Measurements from ENCODE around the gene ITGB7.

ITGB7 gene

DNA sequence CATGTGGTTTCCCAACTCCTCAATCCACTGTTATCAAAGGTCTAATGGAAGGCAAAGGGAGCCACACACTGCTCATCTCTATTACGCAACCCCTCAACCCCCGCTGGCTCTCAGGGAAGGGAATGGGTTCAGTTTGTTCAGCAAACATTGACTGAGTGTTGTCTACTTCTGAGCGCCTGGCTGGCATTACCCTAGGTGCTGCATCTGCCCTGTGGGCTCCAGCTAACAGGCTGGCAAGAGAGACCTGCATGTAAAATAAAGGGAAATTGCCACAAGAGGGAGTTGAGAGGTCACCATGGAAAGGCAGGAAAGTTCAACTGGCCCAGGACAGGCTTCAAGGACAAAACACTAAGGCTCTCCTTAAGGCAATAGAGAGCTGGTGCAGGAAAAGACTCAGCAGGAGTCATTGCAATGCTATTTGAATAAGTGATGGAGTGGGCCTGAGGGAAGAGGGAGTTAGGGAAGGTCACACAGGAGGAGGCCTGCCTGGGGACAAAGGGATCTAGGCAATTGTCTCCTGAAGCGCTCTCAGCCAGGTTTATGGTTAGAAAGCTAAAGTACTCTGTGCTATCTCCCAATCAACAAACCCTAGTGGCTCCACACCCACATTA lies 32.1 kb downstream of the ITGB7 start:
- TF ChIP-seq GATA2 (IDR thresholded peaks at IDR 0.05; ENCODE audit: low read depth, low read length) (no peak), GATA3 (IDR thresholded peaks at IDR 0.05; ENCODE audit: low read depth, low read length) (no peak)

DNA sequence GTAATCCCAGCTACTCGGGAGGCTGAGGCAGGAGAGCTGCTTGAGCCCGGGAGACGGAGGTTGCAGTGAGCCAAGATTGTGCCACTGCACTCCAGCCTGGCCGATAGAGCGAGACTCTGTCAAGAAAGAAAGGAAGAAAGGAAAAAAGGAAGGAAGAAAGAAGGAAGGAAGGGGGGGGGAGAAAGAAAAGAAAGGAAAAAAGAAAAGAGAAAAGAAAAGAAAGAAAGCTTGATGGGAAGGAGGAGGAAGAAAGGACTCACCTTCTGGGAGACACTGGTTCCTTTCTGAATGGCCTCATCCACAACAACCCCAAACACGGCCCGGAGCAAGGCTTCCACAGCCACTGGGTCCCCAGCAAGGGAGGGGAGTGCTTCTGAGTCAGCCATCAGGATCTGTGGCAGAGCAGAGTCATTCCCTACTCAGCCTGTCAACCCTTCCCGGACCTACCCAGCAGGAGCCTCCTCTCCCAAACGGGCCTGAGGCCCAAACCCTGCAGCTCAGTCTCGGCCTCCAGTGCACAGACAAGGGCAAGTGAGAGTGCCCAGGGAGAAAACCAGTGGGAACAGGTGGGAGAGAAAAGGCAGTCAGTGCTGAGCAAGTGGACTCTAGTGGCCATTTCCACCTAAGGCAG lies 33.9 kb downstream of the ITGB7 start:
- TF ChIP-seq GATA2 (IDR thresholded peaks at IDR 0.05; ENCODE audit: low read depth, low read length) (no peak), GATA3 (IDR thresholded peaks at IDR 0.05; ENCODE audit: low read depth, low read length) (no peak)

DNA sequence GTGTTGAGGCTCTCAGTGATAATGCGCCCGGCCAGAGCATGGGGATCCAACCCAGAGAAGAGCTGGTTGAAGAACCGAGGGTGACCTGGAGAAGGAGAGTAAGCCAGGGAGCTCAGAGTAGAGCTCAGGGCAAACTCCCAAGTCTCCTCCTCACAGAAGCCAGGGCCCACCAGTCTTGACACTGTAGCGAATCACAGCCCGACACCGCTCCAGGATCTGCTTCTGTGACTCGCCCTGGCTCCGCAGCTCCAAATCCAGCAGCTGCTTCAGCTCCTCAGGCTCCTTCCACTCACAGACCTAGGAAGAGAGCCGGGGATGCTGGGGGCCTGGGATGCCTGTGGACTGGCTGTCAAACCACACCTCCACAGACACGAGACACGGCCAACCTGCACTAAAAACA lies 34.7 kb downstream of the ITGB7 start:
- no peak for TF ChIP-seq GATA2 (IDR thresholded peaks at IDR 0.05; ENCODE audit: low read depth, low read length)
- no peak for TF ChIP-seq GATA3 (IDR thresholded peaks at IDR 0.05; ENCODE audit: low read depth, low read length)

- no peak for TF ChIP-seq GATA2 (IDR thresholded peaks at IDR 0.05; ENCODE audit: low read depth, low read length)
- no peak for TF ChIP-seq GATA3 (IDR thresholded peaks at IDR 0.05; ENCODE audit: low read depth, low read length)
Observed at GRCh38 chr12:53171725-53172329, 35.2 kb downstream of the ITGB7 start.

DNA sequence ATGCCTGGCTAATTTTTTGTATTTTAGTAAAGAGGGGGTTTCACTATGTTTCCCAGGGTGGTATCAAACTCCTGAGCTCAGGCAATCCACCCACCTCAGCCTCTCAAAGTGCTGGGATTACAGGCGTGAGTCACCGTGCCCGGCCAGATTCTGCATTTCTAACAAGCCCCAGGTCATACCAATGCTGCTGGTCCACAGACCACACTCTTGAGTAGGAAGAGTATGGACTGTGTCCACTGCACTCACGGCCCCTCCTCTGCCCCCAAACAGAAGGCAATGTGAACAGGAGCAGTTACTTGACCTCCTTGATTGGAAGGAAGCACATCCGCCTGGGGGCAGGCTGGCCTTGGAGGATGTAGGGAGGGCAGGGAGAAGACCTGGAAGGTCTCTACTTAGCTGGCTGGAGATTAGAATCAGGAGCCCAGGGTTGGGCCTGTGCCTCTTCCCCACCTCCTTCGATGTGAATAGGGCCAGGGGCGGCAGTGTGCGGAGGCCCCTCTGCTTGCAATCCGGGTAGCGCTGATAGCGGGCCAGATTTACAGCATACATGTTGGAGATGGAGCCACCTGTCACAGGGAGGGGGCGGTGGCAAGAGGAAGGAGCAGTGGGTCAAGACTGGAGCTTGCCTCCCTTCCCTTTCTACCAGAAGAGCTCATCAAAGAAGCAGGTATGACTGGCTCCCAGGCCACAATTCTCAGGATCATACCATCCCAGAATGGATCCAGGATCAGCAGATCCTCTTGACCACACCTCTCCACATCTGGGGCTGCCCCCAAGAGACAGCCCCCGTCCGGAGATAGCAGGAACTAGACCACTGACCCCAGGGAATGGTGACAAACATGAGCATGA lies 36.0 kb downstream of the ITGB7 start:
- no peak for TF ChIP-seq GATA2 (IDR thresholded peaks at IDR 0.05; ENCODE audit: low read depth, low read length)
- no peak for TF ChIP-seq GATA3 (IDR thresholded peaks at IDR 0.05; ENCODE audit: low read depth, low read length)

DNA sequence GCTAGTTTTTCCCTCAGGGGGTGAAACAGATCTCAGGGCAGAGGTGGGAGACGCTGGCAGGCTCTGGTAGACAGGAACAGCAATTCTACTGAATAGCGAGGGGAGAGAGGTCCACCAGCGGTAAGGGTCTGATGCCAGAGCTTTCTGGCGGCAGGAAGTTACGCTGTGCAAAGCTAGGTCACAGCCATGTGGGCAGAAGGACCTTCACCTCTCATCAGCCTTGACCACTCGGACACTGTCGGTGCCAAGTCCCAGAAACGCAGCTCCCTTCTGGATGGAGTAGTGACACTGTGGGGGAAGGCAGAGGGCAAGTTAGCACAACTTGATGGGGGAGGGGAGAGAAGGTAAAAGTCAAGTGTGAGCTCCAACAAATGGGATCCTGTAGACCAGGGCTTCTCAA lies 36.8 kb downstream of the ITGB7 start:
- TF ChIP-seq GATA3 (IDR thresholded peaks at IDR 0.05; ENCODE audit: low read depth, low read length) (no peak), GATA2 (IDR thresholded peaks at IDR 0.05; ENCODE audit: low read depth, low read length) (no peak)

DNA sequence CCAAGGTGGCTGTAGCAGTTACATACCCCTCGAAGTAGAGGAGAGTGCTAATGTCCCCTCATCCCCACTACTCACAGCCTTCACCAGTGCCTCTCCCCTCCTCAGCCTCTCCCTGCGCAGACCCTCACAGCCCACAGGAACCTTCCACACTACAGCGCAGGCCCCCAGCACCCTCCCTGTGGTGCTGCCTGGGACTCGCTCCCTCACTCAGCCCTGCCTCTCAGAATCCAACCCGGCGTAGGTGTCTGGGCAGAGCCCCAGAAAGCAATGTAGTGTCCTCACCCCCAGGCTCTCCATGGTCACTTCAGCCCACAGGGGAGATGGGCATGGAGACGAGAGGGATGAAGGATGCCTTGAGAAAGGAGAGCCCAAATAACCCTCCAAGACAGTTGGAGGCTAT lies 37.4 kb downstream of the ITGB7 start:
- TF ChIP-seq GATA3 (IDR thresholded peaks at IDR 0.05; ENCODE audit: low read depth, low read length) (no peak), GATA2 (IDR thresholded peaks at IDR 0.05; ENCODE audit: low read depth, low read length) (no peak)

DNA sequence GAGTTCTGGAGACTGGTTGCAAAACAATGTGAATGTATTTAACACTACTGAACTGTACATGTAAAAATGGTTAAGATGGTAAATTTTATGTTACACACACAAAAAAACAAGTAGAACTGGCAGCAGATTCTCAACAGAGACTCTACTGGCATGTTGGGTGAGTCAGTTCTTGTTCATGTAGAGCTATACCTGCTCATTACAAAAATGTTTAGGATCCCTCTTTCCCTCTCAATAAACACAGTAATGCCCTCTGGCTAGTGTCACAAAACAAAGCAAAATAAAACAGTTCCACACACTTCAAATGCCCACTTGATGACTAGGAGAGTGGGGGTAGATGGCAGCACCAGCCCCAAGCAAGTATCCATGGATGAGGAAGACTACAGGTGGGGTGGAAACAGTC lies 40.2 kb downstream of the ITGB7 start:
- no peak for TF ChIP-seq GATA3 (IDR thresholded peaks at IDR 0.05; ENCODE audit: low read depth, low read length)
- TF ChIP-seq GATA2 (IDR thresholded peaks at IDR 0.05; ENCODE audit: low read depth, low read length), result no peak

DNA sequence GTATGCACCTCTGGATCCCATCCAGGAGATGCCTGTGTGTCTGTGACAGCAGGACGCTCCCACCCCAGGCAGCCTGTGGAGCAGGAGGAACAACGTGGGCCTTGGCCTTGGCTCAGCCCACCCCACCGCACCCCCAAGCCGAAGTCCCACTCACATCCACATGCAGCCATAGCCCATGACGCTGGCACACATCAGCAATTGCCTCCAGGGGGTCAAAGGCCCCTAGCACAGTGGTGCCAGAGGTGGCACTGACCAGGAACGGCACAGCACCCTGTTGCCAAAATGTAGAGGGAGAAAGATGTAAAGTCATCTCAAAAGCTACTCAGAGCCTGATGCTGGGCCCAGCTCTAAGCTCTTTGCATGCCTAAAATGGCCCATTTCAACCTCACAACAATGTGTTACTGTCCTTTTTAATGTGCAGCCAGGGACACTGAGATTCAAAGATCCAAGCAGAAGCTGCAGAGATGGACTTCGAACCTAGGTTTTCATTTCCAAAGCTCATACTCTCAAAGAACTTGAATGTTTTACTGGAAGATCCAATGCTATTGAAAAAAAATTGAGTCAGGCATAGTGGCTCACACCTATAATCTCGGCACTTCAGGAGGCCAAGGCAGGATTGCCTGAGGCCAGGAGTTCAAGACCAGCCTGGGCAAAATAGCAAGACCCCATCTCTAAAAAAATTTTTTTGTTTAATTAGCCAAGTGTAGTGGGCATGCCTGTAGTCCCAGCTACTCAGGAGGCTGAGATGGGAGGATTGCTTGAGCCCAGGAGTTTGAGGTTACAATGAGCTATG lies 45.7 kb downstream of the ITGB7 start:
- TF ChIP-seq GATA2 (IDR thresholded peaks at IDR 0.05; ENCODE audit: low read depth, low read length) (no peak), GATA3 (IDR thresholded peaks at IDR 0.05; ENCODE audit: low read depth, low read length) (no peak)

GRCh38 chr12:53160673-53161072 lies 46.4 kb downstream of the ITGB7 start:
- TF ChIP-seq GATA3 (IDR thresholded peaks at IDR 0.05; ENCODE audit: low read depth, low read length), result no peak

- no peak for TF ChIP-seq GATA3 (IDR thresholded peaks at IDR 0.05; ENCODE audit: low read depth, low read length)
- no peak for TF ChIP-seq GATA2 (IDR thresholded peaks at IDR 0.05; ENCODE audit: low read depth, low read length)
Observed at GRCh38 chr12:53160000-53160399, 47.1 kb downstream of the ITGB7 start.

DNA sequence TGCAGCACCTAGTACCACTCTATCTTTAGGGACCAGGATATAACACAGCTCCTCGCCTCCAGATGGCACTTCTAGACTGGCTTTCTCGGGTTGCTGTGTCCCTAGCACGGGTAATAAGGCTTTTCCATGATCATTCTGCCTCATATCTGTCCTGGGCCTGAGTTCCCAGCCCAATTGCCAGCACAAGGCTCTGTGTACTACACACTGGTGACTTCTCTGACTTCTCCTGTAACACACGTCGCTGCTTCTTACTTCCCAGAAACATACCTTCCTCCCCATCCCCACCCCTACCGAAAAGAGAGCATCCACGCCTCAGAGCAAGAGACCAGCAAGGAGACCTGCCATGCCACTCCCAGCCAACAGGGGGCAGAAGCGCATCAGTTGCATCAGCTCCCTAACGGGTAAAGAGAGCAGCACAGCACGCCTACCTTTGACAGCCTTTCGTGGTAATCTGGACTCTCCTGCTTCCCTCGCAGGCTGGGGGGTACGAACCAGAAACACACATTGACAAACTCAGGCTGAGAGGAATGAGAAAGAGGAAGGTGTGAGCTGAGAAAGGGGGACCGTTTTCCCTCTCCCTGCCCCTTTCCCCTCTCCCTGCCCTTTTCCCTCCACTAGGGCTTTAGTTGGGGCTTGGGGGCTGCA lies 47.7 kb downstream of the ITGB7 start:
- TF ChIP-seq GATA2 (IDR thresholded peaks at IDR 0.05; ENCODE audit: low read depth, low read length), result no peak
- no peak for TF ChIP-seq GATA3 (IDR thresholded peaks at IDR 0.05; ENCODE audit: low read depth, low read length)

- TF ChIP-seq GATA3 (IDR thresholded peaks at IDR 0.05; ENCODE audit: low read depth, low read length) (no peak), GATA2 (IDR thresholded peaks at IDR 0.05; ENCODE audit: low read depth, low read length) (no peak)
Observed at GRCh38 chr12:53152390-53152789, 54.7 kb downstream of the ITGB7 start.

All from SH-SY5Y (cell line).